ENCODE measurements around the gene BAIAP2L1.

Gene BAIAP2L1

GRCh38 chr7:98288064-98288823 is 112.6 kb downstream of the BAIAP2L1 start:
- no peak overlapping the region for H3K4me3 ChIP-seq (ENCODE audit: low read depth, low read length)
- TF ChIP-seq CTCF (conservative IDR thresholded peaks at IDR 0.05; ENCODE audit: low read depth, low read length), result no peak
- DNase-seq (ENCODE audit: low read depth), result no peak

GRCh38 chr7:98287486-98287959 is 113.4 kb downstream of the BAIAP2L1 start:
- DNase-seq (ENCODE audit: low read depth), result no peak
- TF ChIP-seq CTCF (conservative IDR thresholded peaks at IDR 0.05; ENCODE audit: low read depth, low read length), result no peak
- no peak overlapping the region for H3K4me3 ChIP-seq (ENCODE audit: low read depth, low read length)

DNA sequence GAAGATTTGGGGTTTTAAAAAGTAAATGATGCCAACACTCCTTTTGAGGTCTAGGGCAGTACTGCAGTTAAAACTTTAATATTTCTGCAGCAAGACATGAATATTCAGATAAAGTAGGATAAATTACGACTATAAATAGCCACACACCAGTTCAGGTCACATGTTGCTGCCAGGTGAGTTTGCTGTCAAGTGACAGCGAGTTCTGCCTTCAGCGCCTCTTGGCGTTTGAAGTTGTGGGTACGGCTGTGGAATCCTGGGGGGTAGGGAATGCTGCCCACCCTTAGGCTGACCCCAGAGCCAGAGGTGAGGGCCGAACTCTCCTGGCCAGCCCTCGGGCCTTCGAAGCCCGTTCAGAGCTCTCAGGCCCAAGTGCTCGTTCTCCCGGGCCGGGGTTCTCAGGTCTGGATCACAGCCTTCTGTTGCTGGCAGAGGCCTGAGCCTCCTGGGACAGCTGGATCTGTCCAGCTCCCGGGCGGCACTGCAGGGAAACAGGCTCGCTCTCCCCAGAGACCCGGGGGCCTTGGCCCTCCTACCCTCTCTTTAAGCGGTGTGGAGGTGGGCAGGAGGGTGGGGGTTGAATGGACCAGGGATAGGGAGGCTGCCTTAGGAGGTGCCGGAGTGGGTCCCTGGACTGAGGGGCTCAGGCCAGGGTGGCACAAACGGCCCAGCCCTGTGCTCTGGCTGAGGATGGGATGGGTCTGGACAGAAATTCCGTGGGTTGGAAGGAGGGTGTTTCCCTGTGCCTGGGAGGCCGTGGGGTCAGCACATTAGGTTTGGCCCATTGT is 114.0 kb downstream of the BAIAP2L1 start:
- no peak for TF ChIP-seq CTCF (conservative IDR thresholded peaks at IDR 0.05; ENCODE audit: low read depth, low read length)
- no peak for DNase-seq (ENCODE audit: low read depth)
- H3K4me3 ChIP-seq (ENCODE audit: low read depth, low read length), result no peak overlapping the region

GRCh38 chr7:98286093-98286539 is 114.8 kb downstream of the BAIAP2L1 start:
- peak; percentile 42 for DNase-seq (ENCODE audit: low read depth)
- TF ChIP-seq CTCF (conservative IDR thresholded peaks at IDR 0.05; ENCODE audit: low read depth, low read length), result no peak
- peak overlapping the region; percentile 86 for H3K4me3 ChIP-seq (ENCODE audit: low read depth, low read length)

DNA sequence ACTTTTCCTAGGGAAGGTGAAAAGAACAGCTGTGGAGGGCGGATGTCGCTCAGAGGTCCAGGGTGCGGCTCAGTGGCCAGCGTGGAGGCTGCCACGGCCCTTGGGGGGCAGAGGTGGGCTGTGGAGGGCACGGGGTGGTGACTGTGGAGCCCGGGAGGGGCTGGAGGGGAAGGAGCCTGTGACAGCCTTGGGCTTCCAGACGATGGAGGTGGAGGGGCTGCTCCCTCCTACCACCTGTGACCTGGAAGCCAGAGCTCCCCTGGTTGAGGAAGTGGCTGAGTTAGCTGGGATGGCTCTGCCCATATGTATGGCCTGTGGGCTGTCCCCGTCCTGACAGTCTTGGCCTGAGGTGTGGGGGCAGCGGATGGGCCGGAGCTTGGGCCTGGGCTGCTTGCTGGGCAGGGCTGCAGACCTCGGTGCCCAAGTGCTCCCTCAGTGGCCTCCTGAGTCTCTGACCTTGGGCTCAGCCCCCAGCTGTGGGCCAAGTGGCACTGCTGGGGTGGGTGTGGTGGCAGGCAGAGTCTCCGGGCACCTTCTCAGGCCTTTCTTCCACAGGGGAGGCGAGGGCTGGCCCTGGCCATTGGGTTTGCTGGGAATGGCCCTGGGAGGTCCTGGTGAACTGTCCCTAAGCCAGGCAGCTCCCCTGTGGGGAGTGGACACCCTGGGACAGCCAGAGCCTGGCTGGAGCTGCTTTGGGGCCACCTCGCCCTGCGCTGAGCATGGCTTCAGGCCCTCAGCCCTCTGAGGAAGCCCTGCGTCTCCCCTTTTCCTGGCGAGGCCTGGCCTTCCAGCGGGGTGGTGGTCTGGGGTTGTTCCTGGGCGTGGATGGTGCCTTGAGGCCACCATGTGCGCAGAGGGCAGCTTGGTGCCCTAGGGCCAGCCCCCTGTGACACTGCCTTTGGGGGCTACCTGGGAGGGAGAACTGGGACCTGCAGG is 115.5 kb downstream of the BAIAP2L1 start:
- no peak for DNase-seq (ENCODE audit: low read depth)
- H3K4me3 ChIP-seq (ENCODE audit: low read depth, low read length), result peak overlapping the region; percentile 86
- TF ChIP-seq CTCF (conservative IDR thresholded peaks at IDR 0.05; ENCODE audit: low read depth, low read length), result no peak

- peak; percentile 52 for DNase-seq (ENCODE audit: low read depth)
- peak overlapping the region; percentile 86 for H3K4me3 ChIP-seq (ENCODE audit: low read depth, low read length)
- no peak for TF ChIP-seq CTCF (conservative IDR thresholded peaks at IDR 0.05; ENCODE audit: low read depth, low read length)
These were observed 116.4 kb downstream of the BAIAP2L1 start for GRCh38 chr7:98284335-98285036.

All from choroid plexus epithelial cell (primary cell).